Osteoblast (primary cell): ENCODE measurements around the gene KIAA1217. TPM values are rescaled to one million over a fixed set of nuclear protein-coding genes. Genes with fewer than 3 reads are reported as not detected.

Source experiments
- DNase-seq: peaks from one replicate; pipeline ENCODE4 v3.0.0; 2011; ENCODE audit warnings: low spot score, mixed read lengths; ENCODE audit not compliant: insufficient read length; ENCODE audit errors: missing footprints
- H2AFZ ChIP-seq: 2 replicates; pipeline ENCODE4 v1.6.0; 2011; ENCODE audit warnings: mild to moderate bottlenecking, low read length
- H3K27ac ChIP-seq: 2 replicates; pipeline ENCODE4 v1.5.1; 2011; ENCODE audit warnings: mild to moderate bottlenecking, low read depth, low read length, moderate library complexity
- H3K27me3 ChIP-seq: 2 replicates; pipeline ENCODE4 v1.6.0; 2012; ENCODE audit warnings: mild to moderate bottlenecking, control low read depth, inconsistent platforms, low read length, moderate library complexity; ENCODE audit not compliant: insufficient read depth
- H3K36me3 ChIP-seq: 2 replicates; pipeline ENCODE4 v1.5.1; 2011; ENCODE audit warnings: mild to moderate bottlenecking, low read length, control low read depth, moderate library complexity; ENCODE audit not compliant: insufficient read depth
- H3K4me1 ChIP-seq: 2 replicates; pipeline ENCODE4 v1.5.1; 2011; ENCODE audit warnings: mild to moderate bottlenecking, low read length, control low read depth, moderate library complexity; ENCODE audit not compliant: insufficient read depth
- H3K4me2 ChIP-seq: 2 replicates; pipeline ENCODE4 v1.6.0; 2011; ENCODE audit warnings: mild to moderate bottlenecking, low read length; ENCODE audit not compliant: insufficient read depth
- H3K4me3 ChIP-seq: fragments of 200-600 bp; sonication (generic); 3 replicates; pipeline ENCODE4 v1.5.1; 2012; ENCODE audit warnings: mild to moderate bottlenecking, low read length, inconsistent platforms; ENCODE audit not compliant: insufficient read depth
- H3K79me2 ChIP-seq: 2 replicates; pipeline ENCODE4 v1.6.0; 2012; ENCODE audit warnings: mild to moderate bottlenecking, low read length, control low read depth, inconsistent platforms; ENCODE audit not compliant: insufficient read depth
- H3K9me3 ChIP-seq: 2 replicates; pipeline ENCODE4 v1.5.1; 2011; ENCODE audit warnings: low read depth, low read length, control low read depth
- H4K20me1 ChIP-seq: 2 replicates; pipeline ENCODE4 v1.6.0; 2012; ENCODE audit warnings: mild to moderate bottlenecking, low read length, control low read depth; ENCODE audit not compliant: insufficient read depth
- CTCF ChIP-seq: IDR thresholded peaks from 2 replicates; pipeline ENCODE4 v1.5.1; 2011; ENCODE audit warnings: mild to moderate bottlenecking, low read depth, low read length, moderate library complexity; ENCODE audit errors: extremely low read depth
- total RNA-seq: library from RNA; depleted of rRNA; stranded (reverse); fragments of >200 nt; gene quantifications from 2 replicates; pipeline ENCODE4 v1.2.3, GENCODE V29; 2012

The KIAA1217 gene
- total RNA-seq, 1 donor = 51.0 TPM

- no peaks in the 10 kb centered on the region for H3K9me3 ChIP-seq
- H3K79me2 ChIP-seq = no peaks in the 10 kb centered on the region
- H3K4me1 ChIP-seq = no peaks in the 10 kb centered on the region
- H2AFZ ChIP-seq = no peak overlapping the region
- TF ChIP-seq CTCF = no peak
- no peak overlapping the region for H3K4me3 ChIP-seq
- no peaks in the 10 kb centered on the region for H3K27me3 ChIP-seq
- no peak overlapping the region for H3K4me2 ChIP-seq
- no peak for DNase-seq
- H3K27ac ChIP-seq = no peak overlapping the region
- H3K36me3 ChIP-seq = no peaks in the 10 kb centered on the region
- no peaks in the 10 kb centered on the region for H4K20me1 ChIP-seq
Measured at GRCh38 chr10:24370877-24371276, 161.9 kb downstream of the KIAA1217 start.

GRCh38 chr10:24371396-24371795 lies 162.5 kb downstream of the KIAA1217 start:
- Histone ChIP-seq H3K4me3 (no peak overlapping the region), H3K27ac (no peak overlapping the region), H4K20me1 (no peaks in the 10 kb centered on the region), H3K9me3 (no peaks in the 10 kb centered on the region), H3K4me2 (no peak overlapping the region), H2AFZ (no peak overlapping the region), H3K79me2 (no peaks in the 10 kb centered on the region), H3K36me3 (no peaks in the 10 kb centered on the region), H3K27me3 (no peaks in the 10 kb centered on the region), H3K4me1 (no peaks in the 10 kb centered on the region)
- no peak for DNase-seq
- TF ChIP-seq CTCF = no peak

- H3K4me1 ChIP-seq = no peaks in the 10 kb centered on the region
- H2AFZ ChIP-seq = no peak overlapping the region
- DNase-seq = no peak
- H3K79me2 ChIP-seq = no peaks in the 10 kb centered on the region
- TF ChIP-seq CTCF = no peak
- H3K27me3 ChIP-seq = peaks cover 14% of the 10 kb centered on the region
- H3K4me2 ChIP-seq = no peak overlapping the region
- no peak overlapping the region for H3K27ac ChIP-seq
- no peaks in the 10 kb centered on the region for H4K20me1 ChIP-seq
- no peaks in the 10 kb centered on the region for H3K36me3 ChIP-seq
- H3K4me3 ChIP-seq = no peak overlapping the region
- no peaks in the 10 kb centered on the region for H3K9me3 ChIP-seq
Measured at GRCh38 chr10:24374134-24374915, 165.4 kb downstream of the KIAA1217 start.

- no peak for DNase-seq
- Histone ChIP-seq H3K27me3 (peaks cover 14% of the 10 kb centered on the region), H2AFZ (no peak overlapping the region), H3K4me1 (no peaks in the 10 kb centered on the region), H3K79me2 (no peaks in the 10 kb centered on the region), H3K9me3 (no peaks in the 10 kb centered on the region), H3K4me2 (no peak overlapping the region), H3K27ac (no peak overlapping the region), H4K20me1 (no peaks in the 10 kb centered on the region), H3K4me3 (no peak overlapping the region), H3K36me3 (no peaks in the 10 kb centered on the region)
- TF ChIP-seq CTCF = no peak
Measured at GRCh38 chr10:24375510-24375909, 166.6 kb downstream of the KIAA1217 start.
